Lower lobe of right lung (tissue), 2 donors: Measurements from ENCODE around the gene BATF. TPM values are rescaled to one million over a fixed set of nuclear protein-coding genes. Genes with fewer than 3 reads are reported as not detected.
A peak's percentile ranks its signal among the peaks of the same experiment; 100 is the strongest.

Source experiments
- ATAC-seq, 2 donors: fragments of 200-7000 bp; cut with Tn5 transposase; one replicate each; pipeline ENCODE4 v1.9.1; 2020 to 2022; ENCODE audit warnings: mild to moderate bottlenecking in 2 of 2, moderate library complexity in 2 of 2
- DNase-seq: peaks from one replicate; pipeline ENCODE4 v3.0.0-alpha.2; 2020
- H3K27ac ChIP-seq: fragments of 200-600 bp; one replicate; pipeline ENCODE4 v1.8.0; 2022
- H3K27me3 ChIP-seq: fragments of 200-600 bp; one replicate; pipeline ENCODE4 v1.8.0; 2022; ENCODE audit warnings: low read depth
- H3K36me3 ChIP-seq: fragments of 200-600 bp; one replicate; pipeline ENCODE4 v1.8.0; 2022; ENCODE audit warnings: mild to moderate bottlenecking
- H3K4me1 ChIP-seq: fragments of 200-600 bp; one replicate; pipeline ENCODE4 v1.8.0; 2022
- H3K4me3 ChIP-seq: fragments of 200-600 bp; one replicate; pipeline ENCODE4 v1.8.0; 2022; ENCODE audit warnings: mild to moderate bottlenecking
- H3K9me3 ChIP-seq: fragments of 200-600 bp; one replicate; pipeline ENCODE4 v1.8.0; 2022
- intact Hi-C: fragments of 100-400 bp; cut with DNase I; formaldehyde crosslinking; loops from one replicate; pipeline ENCODE4 v1.11.0; 2022
- total RNA-seq: library from RNA; stranded (reverse); fragmentation: NEBNext Ultra II Directional; extraction: Animal tissue kit (Norgen Biotek cat#: 25700); gene quantifications from one replicate; pipeline ENCODE4 v1.2.1, GENCODE V29; 2021
- TF ChIP-seq, protein P1 (sequence below): fragments of 200-600 bp; IDR thresholded peaks from one replicate; pipeline ENCODE4 v1.8.0; 2022; ENCODE audit warnings: antibody characterized with exemption, mild to moderate bottlenecking
- donor health status: DM: no; HTN: yes; CAD: no; lungs with severe emphysema.

Gene BATF
- total RNA-seq, 1 donor from 2014 or later = 6.7 TPM

DNA sequence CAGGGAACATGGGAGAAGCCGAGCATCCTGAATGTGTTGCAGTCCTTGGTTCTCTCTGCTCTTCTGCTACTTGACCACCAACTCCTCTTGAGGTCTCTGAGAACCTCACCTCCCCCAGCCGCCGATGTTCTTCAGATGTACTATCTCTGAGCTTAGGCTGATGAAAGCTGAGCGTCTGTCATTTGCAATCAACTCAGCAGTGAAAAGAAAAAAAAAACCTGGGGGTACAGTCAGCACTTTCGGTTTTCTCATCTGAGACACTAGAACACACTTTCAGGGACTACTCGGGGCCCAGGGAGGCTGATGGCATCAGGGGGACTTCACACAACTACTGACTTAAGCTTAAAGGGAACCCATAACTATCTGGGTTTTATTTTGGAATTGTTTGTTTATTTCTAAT, 46.5 kb downstream of the BATF start:
- Histone ChIP-seq H3K4me1 (no peaks in the 10 kb centered on the region), H3K36me3 (no peaks in the 10 kb centered on the region)
- intact Hi-C loops = no loop called here

DNA sequence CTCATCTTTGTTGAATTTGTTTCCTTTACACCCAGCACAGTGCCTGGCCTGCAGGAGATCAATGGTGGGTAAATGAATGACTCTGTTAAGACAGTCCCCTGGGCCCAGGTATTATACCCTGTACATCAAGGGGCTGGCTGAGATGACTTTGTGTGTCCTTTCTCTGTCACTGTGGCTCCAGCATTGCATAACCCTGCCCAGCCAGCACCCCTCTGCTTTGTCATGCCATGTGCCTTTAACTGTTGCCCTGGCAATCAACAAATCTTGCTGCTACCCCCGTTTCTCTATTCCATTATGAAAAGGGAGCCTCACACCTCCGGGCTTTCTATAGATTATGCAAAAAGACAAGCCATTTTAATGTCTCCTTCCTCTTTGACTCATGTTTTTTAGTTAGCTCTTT, 48.5 kb downstream of the BATF start:
- Histone ChIP-seq H3K4me3 (no peak overlapping the region), H3K4me1 (no peaks in the 10 kb centered on the region), H3K27me3 (no peaks in the 10 kb centered on the region), H3K9me3 (no peaks in the 10 kb centered on the region), H3K36me3 (no peaks in the 10 kb centered on the region), H3K27ac (no peak overlapping the region)
- intact Hi-C loops = no loop called here
- TF ChIP-seq, protein P1, sequence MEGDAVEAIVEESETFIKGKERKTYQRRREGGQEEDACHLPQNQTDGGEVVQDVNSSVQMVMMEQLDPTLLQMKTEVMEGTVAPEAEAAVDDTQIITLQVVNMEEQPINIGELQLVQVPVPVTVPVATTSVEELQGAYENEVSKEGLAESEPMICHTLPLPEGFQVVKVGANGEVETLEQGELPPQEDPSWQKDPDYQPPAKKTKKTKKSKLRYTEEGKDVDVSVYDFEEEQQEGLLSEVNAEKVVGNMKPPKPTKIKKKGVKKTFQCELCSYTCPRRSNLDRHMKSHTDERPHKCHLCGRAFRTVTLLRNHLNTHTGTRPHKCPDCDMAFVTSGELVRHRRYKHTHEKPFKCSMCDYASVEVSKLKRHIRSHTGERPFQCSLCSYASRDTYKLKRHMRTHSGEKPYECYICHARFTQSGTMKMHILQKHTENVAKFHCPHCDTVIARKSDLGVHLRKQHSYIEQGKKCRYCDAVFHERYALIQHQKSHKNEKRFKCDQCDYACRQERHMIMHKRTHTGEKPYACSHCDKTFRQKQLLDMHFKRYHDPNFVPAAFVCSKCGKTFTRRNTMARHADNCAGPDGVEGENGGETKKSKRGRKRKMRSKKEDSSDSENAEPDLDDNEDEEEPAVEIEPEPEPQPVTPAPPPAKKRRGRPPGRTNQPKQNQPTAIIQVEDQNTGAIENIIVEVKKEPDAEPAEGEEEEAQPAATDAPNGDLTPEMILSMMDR = no peak
- peak in 1 of 2 donors; percentile 25 for ATAC-seq
- no peak for DNase-seq

More for the DNA sequence above, 46.5 kb downstream of the BATF start:
- Histone ChIP-seq H3K27ac (no peak overlapping the region), H3K4me3 (no peak overlapping the region), H3K9me3 (no peaks in the 10 kb centered on the region), H3K27me3 (no peaks in the 10 kb centered on the region)
- ATAC-seq (no peak), DNase-seq (no peak)
- TF ChIP-seq, protein P1 = no peak

DNA sequence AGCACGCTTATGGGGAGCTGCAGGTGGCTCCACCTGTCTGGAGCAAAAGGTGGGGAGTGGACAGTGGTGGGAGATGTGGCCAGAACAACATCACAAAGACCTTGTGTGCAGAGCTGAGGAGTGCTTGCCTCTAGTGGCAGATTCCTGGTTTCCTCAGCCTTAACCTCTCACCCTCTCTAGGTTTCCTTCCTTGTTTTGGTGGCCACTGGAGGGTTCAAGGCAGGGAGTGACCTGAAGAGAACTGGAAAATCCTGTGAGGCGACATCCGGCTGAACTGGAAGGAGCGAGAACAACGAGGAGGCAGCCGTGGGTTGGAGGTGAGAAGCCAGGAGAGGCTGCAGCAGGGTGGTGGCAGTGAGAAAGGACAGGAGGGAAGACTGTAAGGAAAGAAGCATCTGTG, 49.8 kb downstream of the BATF start:
- Histone ChIP-seq H3K27me3 (no peaks in the 10 kb centered on the region), H3K27ac (no peak overlapping the region), H3K9me3 (no peaks in the 10 kb centered on the region), H3K36me3 (no peaks in the 10 kb centered on the region), H3K4me1 (no peaks in the 10 kb centered on the region), H3K4me3 (no peak overlapping the region)
- peak; percentile 41 to 57 for ATAC-seq
- no peak for DNase-seq
- TF ChIP-seq, protein P1 = no peak
- intact Hi-C loops = no loop called here

DNA sequence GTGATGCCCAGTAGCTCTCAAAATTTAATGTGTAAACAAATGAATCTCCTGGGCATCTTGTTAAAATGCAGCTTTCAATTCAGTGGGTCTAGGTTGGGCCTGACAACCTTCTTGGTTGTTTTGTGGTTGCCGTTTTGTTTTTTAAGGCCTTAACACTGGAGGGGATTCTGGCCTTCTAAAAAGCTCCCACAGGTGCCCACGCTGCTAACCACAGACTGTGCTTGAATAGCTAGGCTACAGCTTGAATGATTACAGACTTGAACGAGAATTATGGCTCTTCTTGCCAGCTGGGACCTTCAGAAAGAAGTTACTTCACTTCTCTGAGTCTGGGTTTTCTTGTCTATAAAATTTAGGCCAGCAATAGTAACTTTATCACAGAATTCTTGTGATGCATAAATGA, 54.8 kb downstream of the BATF start:
- Histone ChIP-seq H3K4me1 (peaks cover 17% of the 10 kb centered on the region), H3K9me3 (no peaks in the 10 kb centered on the region), H3K27me3 (no peaks in the 10 kb centered on the region), H3K27ac (peak overlapping the region; percentile 80), H3K4me3 (no peak overlapping the region), H3K36me3 (no peaks in the 10 kb centered on the region)
- intact Hi-C loops = loop anchor here (5.0 kb wide), 1 partner anchor 75 kb away; no protein-coding TSS in a partner anchor
- TF ChIP-seq, protein P1 = no peak
- ATAC-seq (no peak), DNase-seq (no peak)

DNA sequence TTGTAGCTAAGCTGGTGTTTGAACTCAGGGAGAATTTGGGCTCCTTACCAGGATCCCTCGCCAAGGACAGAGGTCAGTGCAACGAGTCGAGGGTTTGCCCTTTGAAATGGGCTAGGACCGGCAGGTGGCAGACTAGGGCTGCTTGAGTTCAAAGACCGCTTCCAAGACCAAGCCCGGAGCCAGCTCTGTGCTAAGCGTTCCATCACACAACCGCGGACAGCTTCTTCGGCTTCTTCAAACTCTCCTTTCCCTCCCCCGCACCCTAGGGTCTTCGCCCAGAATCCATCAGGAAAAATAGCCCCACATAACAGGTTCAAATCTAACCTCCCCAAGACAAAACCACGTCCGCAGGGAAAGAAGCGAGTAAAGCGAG, 55.4 kb downstream of the BATF start:
- TF ChIP-seq, protein P1 = peak; percentile 75
- Histone ChIP-seq H3K4me1 (peaks cover 17% of the 10 kb centered on the region), H3K36me3 (no peaks in the 10 kb centered on the region), H3K27me3 (no peaks in the 10 kb centered on the region), H3K9me3 (no peaks in the 10 kb centered on the region), H3K27ac (peak overlapping the region; percentile 80), H3K4me3 (peak overlapping the region; percentile 65)
- intact Hi-C loops = loop anchor here (5.0 kb wide), 1 partner anchor 75 kb away; no protein-coding TSS in a partner anchor
- peak; percentile 91 for ATAC-seq
- peak; percentile 92 for DNase-seq
